PC-3 (cell line): ENCODE results near the gene C4orf50. TPM values are rescaled to one million over a fixed set of nuclear protein-coding genes. Genes with fewer than 3 reads are reported as not detected.

Experiments used
- ATAC-seq: fragments of 200-7000 bp; cut with Tn5 transposase; 2 replicates; pipeline ENCODE4 v1.9.1; 2020; ENCODE audit warnings: mild to moderate bottlenecking, moderate library complexity
- BruUV-seq: library from RNA; stranded (reverse); fragments of 400-500 nt; replicated peaks from 2 replicates; lab custom pipeline; 2021; lab: Mats Ljungman, UMichigan
- CTCF ChIA-PET: fragments of 300-600 bp; sonication (Branson Sonifier 250); formaldehyde crosslinking; loops from one replicate; lab custom pipeline; 2022; ENCODE audit warnings: antibody characterized with exemption; lab: Charles Lee
- POLR2A ChIA-PET: fragments of 300-600 bp; sonication (Branson Sonifier 250); formaldehyde crosslinking; loops from one replicate; lab custom pipeline; 2022; ENCODE audit warnings: antibody characterized with exemption; ENCODE audit not compliant: unreplicated experiment; lab: Charles Lee
- DNase-seq: peaks from one replicate; pipeline ENCODE4 v3.0.0-alpha.2; 2015
- H2AFZ ChIP-seq: fragments of 300-600 bp; sonication (generic); 2 replicates; pipeline ENCODE4 v1.6.0; 2016; ENCODE audit warnings: antibody characterized with exemption, low read length
- H3F3A ChIP-seq: fragments of 300-600 bp; sonication (generic); one replicate; pipeline ENCODE4 v1.6.0; 2017; ENCODE audit warnings: antibody characterized with exemption, low read length, control low read depth, mild to moderate bottlenecking; ENCODE audit not compliant: unreplicated experiment
- H3K27ac ChIP-seq: fragments of 300-600 bp; sonication (generic); 2 replicates; pipeline ENCODE4 v1.5.1; 2016; ENCODE audit warnings: mild to moderate bottlenecking, low read length
- H3K27me3 ChIP-seq: fragments of 300-600 bp; sonication (generic); 2 replicates; pipeline ENCODE4 v1.6.1; 2016; ENCODE audit warnings: low read length, mixed read lengths
- H3K36me3 ChIP-seq: fragments of 300-600 bp; sonication (generic); 2 replicates; pipeline ENCODE4 v1.6.1; 2016; ENCODE audit warnings: low read depth, mixed run types, low read length, mixed read lengths
- H3K4me1 ChIP-seq: fragments of 300-600 bp; sonication (generic); 2 replicates; pipeline ENCODE4 v1.5.1; 2016; ENCODE audit warnings: low read length; ENCODE audit not compliant: insufficient read depth
- H3K4me2 ChIP-seq: fragments of 300-600 bp; sonication (generic); 2 replicates; pipeline ENCODE4 v1.6.0; 2016; ENCODE audit warnings: low read length
- H3K4me3 ChIP-seq: fragments of 300-600 bp; sonication (generic); 2 replicates; pipeline ENCODE4 v1.5.1; 2016; ENCODE audit warnings: mild to moderate bottlenecking, low read length, mixed read lengths
- H3K79me2 ChIP-seq: fragments of 300-600 bp; sonication (generic); 2 replicates; pipeline ENCODE4 v1.6.1; 2017; ENCODE audit warnings: low read length, mixed read lengths
- H3K9ac ChIP-seq: fragments of 300-600 bp; sonication (generic); 2 replicates; pipeline ENCODE4 v1.6.0; 2016; ENCODE audit warnings: mild to moderate bottlenecking, low read length
- H3K9me2 ChIP-seq: fragments of 300-600 bp; sonication (generic); replicated peaks from 2 replicates; pipeline ENCODE4 v1.6.1; 2016; ENCODE audit warnings: mixed run types, low read length, mixed read lengths
- H3K9me3 ChIP-seq: fragments of 300-600 bp; sonication (generic); 2 replicates; pipeline ENCODE4 v1.6.1; 2016; ENCODE audit warnings: low read length, mixed read lengths
- H4K20me1 ChIP-seq: fragments of 300-600 bp; sonication (generic); 2 replicates; pipeline ENCODE4 v1.6.1; 2016; ENCODE audit warnings: low read length, mixed read lengths
- CTCF ChIP-seq: fragments of 300-600 bp; sonication (generic); conservative IDR thresholded peaks from 2 replicates; pipeline ENCODE4 v1.5.1; 2017; ENCODE audit warnings: antibody characterized with exemption, low read depth, mild to moderate bottlenecking, low read length
- EZH2 ChIP-seq: fragments of 300-600 bp; sonication (generic); IDR thresholded peaks from one replicate; pipeline ENCODE4 v1.6.1; 2017; ENCODE audit warnings: antibody characterized with exemption, mild to moderate bottlenecking, low read length; ENCODE audit not compliant: unreplicated experiment
- EZH2phosphoT487 ChIP-seq: fragments of 300-600 bp; sonication (generic); IDR thresholded peaks from 2 replicates; pipeline ENCODE4 v1.6.1; 2018; ENCODE audit warnings: mild to moderate bottlenecking, antibody characterized with exemption, low read length, borderline replicate concordance
- intact Hi-C: fragments of 100-400 bp; cut with micrococcal nuclease; formaldehyde crosslinking; loops from 2 replicates; pipeline ENCODE4 v1.9.0; 2023
- total RNA-seq: library from RNA; depleted of rRNA; stranded (reverse); fragments of >200 nt; gene quantifications from 2 replicates; pipeline ENCODE4 v1.2.3, GENCODE V29; 2014

Gene C4orf50
- total RNA-seq, 1 experiment from 2014 or later, result not detected

- TF ChIP-seq EZH2phosphoT487, result no peak
- TF ChIP-seq CTCF, result no peak
- no peak for TF ChIP-seq EZH2
- H3K4me3 ChIP-seq, result no peak overlapping the region
- POLR2A ChIA-PET, result no interaction called here
Observed at GRCh38 chr4:5854929-5855328, 163.3 kb downstream of the C4orf50 start.

DNA sequence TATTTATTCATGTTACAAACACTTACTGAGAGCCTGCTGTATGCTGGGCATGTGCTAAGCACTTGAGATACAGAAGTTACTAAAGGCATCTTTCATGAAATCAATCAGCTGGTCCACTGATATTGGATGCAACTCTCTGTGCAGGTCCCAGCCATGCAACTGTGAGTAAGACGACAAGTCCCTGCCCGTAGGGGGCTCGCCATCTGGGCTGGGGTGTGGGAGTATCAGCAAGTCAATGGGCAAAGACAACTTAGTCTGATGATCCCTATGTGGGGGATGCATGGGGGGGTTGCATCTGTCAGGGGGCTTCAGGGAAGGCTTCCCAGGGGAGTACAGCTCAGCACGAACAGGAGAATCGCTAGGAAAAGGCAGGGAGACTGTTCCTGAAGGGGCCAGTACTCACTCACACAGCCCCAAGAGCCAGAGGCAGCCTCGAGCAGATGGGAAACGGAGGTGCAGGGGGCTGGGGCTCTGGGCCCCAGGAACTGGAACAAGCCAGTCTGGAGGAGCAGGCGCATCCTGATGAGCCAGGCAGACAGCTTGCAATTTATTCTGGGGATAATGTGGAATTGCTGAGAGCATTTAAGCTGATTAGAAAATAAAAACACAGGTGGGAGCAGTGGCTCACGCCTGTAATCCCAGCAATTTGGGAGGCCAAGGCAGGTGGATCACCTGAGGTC, 165.6 kb downstream of the C4orf50 start:
- Histone ChIP-seq H3F3A (no peaks in the 10 kb centered on the region), H3K4me3 (no peak overlapping the region), H3K36me3 (no peaks in the 10 kb centered on the region), H3K9ac (no peak overlapping the region), H3K4me2 (no peak overlapping the region), H3K9me2 (no peaks in the 10 kb centered on the region), H3K79me2 (no peaks in the 10 kb centered on the region), H4K20me1 (no peaks in the 10 kb centered on the region), H3K27ac (no peak overlapping the region), H3K4me1 (no peaks in the 10 kb centered on the region), H2AFZ (no peak overlapping the region), H3K9me3 (no peaks in the 10 kb centered on the region), H3K27me3 (peaks cover 41% of the 10 kb centered on the region)
- TF ChIP-seq CTCF (no peak), EZH2phosphoT487 (no peak), EZH2 (no peak)
- intact Hi-C loops, result no loop called here
- DNase-seq (no peak), ATAC-seq (no peak)
- no TSS peak for BruUV-seq
- ChIA-PET CTCF (no interaction called here), POLR2A (no interaction called here)

More at GRCh38 chr4:5854929-5855328, 163.3 kb downstream of the C4orf50 start:
- H3K36me3 ChIP-seq, result no peaks in the 10 kb centered on the region
- H4K20me1 ChIP-seq, result no peaks in the 10 kb centered on the region
- ATAC-seq (no peak), DNase-seq (no peak)
- no peaks in the 10 kb centered on the region for H3K9me3 ChIP-seq
- BruUV-seq, result no TSS peak
- no peaks in the 10 kb centered on the region for H3K9me2 ChIP-seq
- peaks cover 30% of the 10 kb centered on the region for H3K27me3 ChIP-seq
- H3K79me2 ChIP-seq, result no peaks in the 10 kb centered on the region
- H3K27ac ChIP-seq, result no peak overlapping the region
- H3K4me1 ChIP-seq, result no peaks in the 10 kb centered on the region
- H3K9ac ChIP-seq, result no peak overlapping the region
- intact Hi-C loops, result no loop called here
- CTCF ChIA-PET, result no interaction called here
- H3F3A ChIP-seq, result no peaks in the 10 kb centered on the region
- no peak overlapping the region for H3K4me2 ChIP-seq
- no peak overlapping the region for H2AFZ ChIP-seq

GRCh38 chr4:5851637-5852301, 166.5 kb downstream of the C4orf50 start:
- BruUV-seq, result no TSS peak
- H2AFZ ChIP-seq, result no peak overlapping the region

More at GRCh38 chr4:5851637-5852301, 166.5 kb downstream of the C4orf50 start:
- Histone ChIP-seq H3K27me3 (peaks cover 41% of the 10 kb centered on the region), H3K4me3 (no peak overlapping the region), H3K9me3 (no peaks in the 10 kb centered on the region), H3K27ac (no peak overlapping the region), H4K20me1 (no peaks in the 10 kb centered on the region), H3K36me3 (no peaks in the 10 kb centered on the region), H3K9me2 (no peaks in the 10 kb centered on the region), H3K4me1 (no peaks in the 10 kb centered on the region), H3F3A (no peaks in the 10 kb centered on the region), H3K9ac (no peak overlapping the region), H3K4me2 (no peak overlapping the region), H3K79me2 (no peaks in the 10 kb centered on the region)
- TF ChIP-seq CTCF (no peak), EZH2 (no peak), EZH2phosphoT487 (no peak)
- intact Hi-C loops, result no loop called here
- CTCF ChIA-PET, result no interaction called here
- DNase-seq (no peak), ATAC-seq (no peak)
- POLR2A ChIA-PET, result no interaction called here
